DND-41 (cell line): ENCODE data around the gene CCDC106.

Experiments
- EZH2 ChIP-seq: IDR thresholded peaks from 3 replicates; pipeline ENCODE4 v1.6.1; 2012; ENCODE audit warnings: borderline replicate concordance, low read depth, mild to moderate bottlenecking, moderate library complexity, low read length, inconsistent platforms; ENCODE audit not compliant: severe bottlenecking
- TF ChIP-seq, protein P1 (sequence below): IDR thresholded peaks from 2 replicates; pipeline ENCODE4 v1.5.1; 2012; ENCODE audit warnings: borderline replicate concordance, low read length, moderate library complexity, mild to moderate bottlenecking; ENCODE audit not compliant: poor library complexity, severe bottlenecking; ENCODE audit errors: extremely low read depth

GRCh38 chr19:55599468-55599841, 48.6 kb upstream of the CCDC106 start, which contains the start of gene FIZ1:
- TF ChIP-seq, protein P1, sequence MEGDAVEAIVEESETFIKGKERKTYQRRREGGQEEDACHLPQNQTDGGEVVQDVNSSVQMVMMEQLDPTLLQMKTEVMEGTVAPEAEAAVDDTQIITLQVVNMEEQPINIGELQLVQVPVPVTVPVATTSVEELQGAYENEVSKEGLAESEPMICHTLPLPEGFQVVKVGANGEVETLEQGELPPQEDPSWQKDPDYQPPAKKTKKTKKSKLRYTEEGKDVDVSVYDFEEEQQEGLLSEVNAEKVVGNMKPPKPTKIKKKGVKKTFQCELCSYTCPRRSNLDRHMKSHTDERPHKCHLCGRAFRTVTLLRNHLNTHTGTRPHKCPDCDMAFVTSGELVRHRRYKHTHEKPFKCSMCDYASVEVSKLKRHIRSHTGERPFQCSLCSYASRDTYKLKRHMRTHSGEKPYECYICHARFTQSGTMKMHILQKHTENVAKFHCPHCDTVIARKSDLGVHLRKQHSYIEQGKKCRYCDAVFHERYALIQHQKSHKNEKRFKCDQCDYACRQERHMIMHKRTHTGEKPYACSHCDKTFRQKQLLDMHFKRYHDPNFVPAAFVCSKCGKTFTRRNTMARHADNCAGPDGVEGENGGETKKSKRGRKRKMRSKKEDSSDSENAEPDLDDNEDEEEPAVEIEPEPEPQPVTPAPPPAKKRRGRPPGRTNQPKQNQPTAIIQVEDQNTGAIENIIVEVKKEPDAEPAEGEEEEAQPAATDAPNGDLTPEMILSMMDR, result no peak
- no peak for TF ChIP-seq EZH2
